Activated T-helper 2 cell treated with anti-CD3 and anti-CD28 coated beads, Interferon-gamma antibody, Interleukin-2, Interleukin-4, amounts not matched to agents 10 μg/mL and 5 μg/mL and 100 μg/mL, durations not matched to agents 14 hours and 24 hours and 36 hours (primary cell): ENCODE measurements around the gene FAM53C. TPM values are rescaled to one million over a fixed set of nuclear protein-coding genes. Genes with fewer than 3 reads are reported as not detected.
A peak's percentile ranks its signal among the peaks of the same experiment; 100 is the strongest.

Source experiments
- DNase-seq: peaks from one replicate; pipeline ENCODE4 v3.0.0; 2021; ENCODE audit warnings: low spot score
- H3K27ac Mint-ChIP-seq: one replicate; pipeline ENCODE4 v1.8.0; 2021; ENCODE audit warnings: mixed read lengths
- H3K27me3 Mint-ChIP-seq: one replicate; pipeline ENCODE4 v1.8.0; 2021; ENCODE audit warnings: low read depth, mixed read lengths
- H3K36me3 Mint-ChIP-seq: one replicate; pipeline ENCODE4 v1.8.0; 2021; ENCODE audit warnings: low read depth, mixed read lengths
- H3K4me1 Mint-ChIP-seq: one replicate; pipeline ENCODE4 v1.8.0; 2021; ENCODE audit warnings: low read depth, mixed read lengths
- H3K4me3 Mint-ChIP-seq: one replicate; pipeline ENCODE4 v1.8.0; 2021; ENCODE audit warnings: low read depth, mild to moderate bottlenecking, moderate library complexity, mixed read lengths
- H3K9me3 Mint-ChIP-seq: one replicate; pipeline ENCODE4 v1.8.0; 2021; ENCODE audit warnings: mixed read lengths
- intact Hi-C: fragments of 100-400 bp; cut with micrococcal nuclease; formaldehyde crosslinking; loops from one replicate; pipeline ENCODE4 v1.15.1; 2023
- total RNA-seq: library from RNA; stranded (reverse); gene quantifications from 2 replicates; pipeline ENCODE4 v1.2.3, GENCODE V29; 2022

Gene FAM53C
- total RNA-seq, 1 donor from 2014 or later, result 26.1 TPM

DNA sequence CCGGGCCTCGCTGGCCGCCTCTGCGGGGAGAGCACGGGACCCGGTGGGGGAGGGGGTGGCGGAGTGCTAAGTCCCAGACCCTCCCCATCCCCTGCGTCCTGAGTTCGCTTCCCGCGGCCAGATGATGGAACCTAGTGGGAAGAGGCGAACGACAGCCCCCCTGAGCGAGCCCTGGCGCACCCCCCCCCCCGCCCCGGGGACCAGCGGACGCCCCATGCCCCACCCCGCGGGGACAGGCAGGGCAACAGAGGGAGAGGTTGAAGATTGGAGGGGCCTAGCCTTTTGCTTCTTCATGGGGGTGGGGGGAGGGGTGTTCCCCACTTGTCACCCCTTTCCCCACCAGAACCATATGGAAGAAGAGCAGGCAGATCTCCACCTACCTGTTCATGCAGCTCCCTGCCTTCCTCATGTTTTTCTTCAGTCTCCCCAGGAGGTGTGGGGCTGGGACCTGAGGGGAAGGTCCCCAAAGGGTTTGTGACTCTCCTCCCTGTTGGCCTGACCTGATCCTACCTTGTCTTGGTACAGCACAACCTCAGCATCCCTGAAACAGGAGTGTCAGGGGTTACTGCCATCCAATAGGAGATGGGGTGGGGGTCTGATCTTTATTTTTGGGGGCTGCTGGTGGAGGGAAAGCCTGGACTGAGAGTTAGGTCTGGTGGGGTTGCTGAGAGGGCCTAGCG lies 485 bp downstream of the FAM53C start:
- no peak for DNase-seq
- H3K36me3 Mint-ChIP-seq, result peaks cover 19% of the 10 kb centered on the region
- H3K9me3 Mint-ChIP-seq, result no peaks in the 10 kb centered on the region
- no peaks in the 10 kb centered on the region for H3K27me3 Mint-ChIP-seq
- peaks cover 36% of the 10 kb centered on the region for H3K4me1 Mint-ChIP-seq
- intact Hi-C loops, result loop anchor here (1.0 to 10.0 kb wide), 5 partner anchors 14 to 956 kb away; partner anchors contain the start of genes CDC23, EGR1, FAM13B and KDM3B
- H3K27ac Mint-ChIP-seq, result peak overlapping the region; percentile 80
- H3K4me3 Mint-ChIP-seq, result peak overlapping the region; percentile 91

DNA sequence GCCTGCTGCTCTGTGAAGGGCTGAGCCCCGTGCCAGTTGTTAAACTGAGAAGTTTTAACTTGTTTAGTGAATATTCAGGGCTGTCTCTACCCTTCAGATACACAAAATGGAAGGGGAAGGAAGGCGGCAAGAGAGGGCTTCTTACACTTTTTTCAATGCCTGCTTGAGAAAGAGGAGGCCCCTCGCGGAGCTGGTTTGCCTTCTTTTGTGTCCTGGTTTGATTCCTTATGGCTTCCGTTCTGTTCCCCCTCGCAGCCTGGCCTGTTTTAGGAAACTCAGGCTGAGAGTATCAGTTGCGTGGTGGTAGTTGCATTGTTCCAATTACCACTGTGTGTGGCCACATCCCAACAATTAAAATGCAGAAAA lies 1.0 kb downstream of the FAM53C start:
- Mint-ChIP-seq H3K9me3 (no peaks in the 10 kb centered on the region), H3K4me3 (peak overlapping the region; percentile 91), H3K27ac (peak overlapping the region; percentile 80), H3K4me1 (peaks cover 36% of the 10 kb centered on the region), H3K36me3 (peaks cover 24% of the 10 kb centered on the region), H3K27me3 (no peaks in the 10 kb centered on the region)
- intact Hi-C loops, result loop anchor here (1.0 to 10.0 kb wide), 4 partner anchors 13 to 956 kb away; partner anchors contain the start of genes EGR1, FAM13B, KDM3B and MATR3
- no peak for DNase-seq

DNA sequence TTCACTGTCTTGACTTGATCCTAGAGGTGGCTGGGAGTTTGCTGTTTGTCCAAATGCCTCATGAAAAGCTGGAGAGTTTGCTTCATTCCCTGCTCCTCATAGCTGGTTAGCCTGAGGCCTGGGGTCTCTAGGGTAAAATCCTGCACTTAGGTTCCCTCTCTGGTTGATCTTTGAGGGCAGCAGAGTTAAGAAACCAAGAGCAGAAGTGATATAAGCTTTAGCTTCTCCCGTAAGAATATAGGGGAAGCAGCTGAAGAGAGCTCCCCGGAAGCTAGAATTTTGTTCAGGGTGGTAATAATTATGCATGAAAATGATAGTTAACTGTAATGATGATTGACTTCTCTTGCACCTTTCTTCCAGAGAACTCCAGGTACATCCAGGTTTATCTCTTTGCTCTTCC lies 1.4 kb downstream of the FAM53C start:
- intact Hi-C loops, result loop anchor here (1.0 to 10.0 kb wide), 4 partner anchors 13 to 955 kb away; partner anchors contain the start of genes EGR1, FAM13B, KDM3B and MATR3
- Mint-ChIP-seq H3K27ac (peak overlapping the region; percentile 80), H3K4me1 (peaks cover 36% of the 10 kb centered on the region), H3K4me3 (peak overlapping the region; percentile 91), H3K9me3 (no peaks in the 10 kb centered on the region), H3K36me3 (peaks cover 28% of the 10 kb centered on the region), H3K27me3 (no peaks in the 10 kb centered on the region)
- no peak for DNase-seq

DNA sequence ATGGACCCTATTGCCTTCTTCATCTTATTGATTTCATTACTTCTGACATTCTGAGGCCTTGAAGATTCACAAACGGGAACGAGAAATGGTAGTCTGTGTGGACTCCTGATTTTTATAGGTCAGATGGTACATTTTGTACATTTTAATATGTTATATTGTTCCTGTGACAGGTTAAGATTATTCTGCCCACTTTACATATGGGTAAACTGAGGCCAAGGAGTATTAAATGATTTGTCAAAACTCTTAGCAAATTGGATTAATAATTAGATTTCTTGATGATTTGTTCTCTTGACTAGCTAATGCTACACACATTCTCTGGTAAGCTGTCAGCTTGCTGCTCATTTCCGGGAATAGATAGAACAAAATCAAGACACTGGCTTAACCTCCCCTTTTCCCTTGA lies 1.9 kb downstream of the FAM53C start:
- Mint-ChIP-seq H3K27ac (no peak overlapping the region), H3K4me3 (peak overlapping the region; percentile 91), H3K4me1 (peaks cover 36% of the 10 kb centered on the region), H3K27me3 (no peaks in the 10 kb centered on the region), H3K36me3 (peaks cover 34% of the 10 kb centered on the region), H3K9me3 (no peaks in the 10 kb centered on the region)
- intact Hi-C loops, result no loop called here
- no peak for DNase-seq

DNA sequence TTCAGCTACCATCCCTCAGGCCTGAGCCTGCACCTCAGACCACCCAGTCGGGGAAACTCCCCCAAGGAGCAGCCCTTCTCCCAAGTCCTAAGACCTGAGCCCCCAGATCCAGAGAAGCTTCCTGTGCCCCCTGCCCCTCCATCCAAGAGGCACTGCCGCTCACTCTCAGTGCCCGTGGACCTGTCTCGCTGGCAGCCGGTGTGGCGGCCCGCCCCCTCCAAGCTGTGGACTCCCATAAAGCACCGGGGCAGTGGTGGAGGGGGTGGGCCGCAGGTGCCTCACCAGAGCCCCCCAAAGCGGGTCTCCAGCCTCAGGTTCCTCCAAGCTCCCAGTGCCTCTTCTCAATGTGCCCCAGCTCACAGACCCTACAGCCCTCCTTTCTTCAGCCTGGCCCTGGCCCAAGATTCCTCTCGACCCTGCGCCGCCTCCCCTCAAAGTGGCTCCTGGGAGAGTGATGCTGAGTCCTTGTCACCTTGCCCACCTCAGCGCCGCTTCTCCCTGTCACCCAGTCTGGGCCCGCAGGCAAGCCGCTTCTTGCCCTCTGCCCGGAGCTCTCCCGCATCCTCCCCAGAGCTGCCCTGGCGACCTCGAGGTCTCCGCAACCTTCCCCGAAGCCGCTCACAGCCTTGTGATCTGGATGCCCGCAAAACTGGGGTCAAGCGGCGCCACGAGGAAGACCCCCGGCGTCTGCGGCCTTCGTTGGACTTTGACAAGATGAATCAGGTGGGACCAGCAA lies 7.0 kb downstream of the FAM53C start:
- intact Hi-C loops, result no loop called here
- peaks cover 62% of the 10 kb centered on the region for H3K36me3 Mint-ChIP-seq

DNA sequence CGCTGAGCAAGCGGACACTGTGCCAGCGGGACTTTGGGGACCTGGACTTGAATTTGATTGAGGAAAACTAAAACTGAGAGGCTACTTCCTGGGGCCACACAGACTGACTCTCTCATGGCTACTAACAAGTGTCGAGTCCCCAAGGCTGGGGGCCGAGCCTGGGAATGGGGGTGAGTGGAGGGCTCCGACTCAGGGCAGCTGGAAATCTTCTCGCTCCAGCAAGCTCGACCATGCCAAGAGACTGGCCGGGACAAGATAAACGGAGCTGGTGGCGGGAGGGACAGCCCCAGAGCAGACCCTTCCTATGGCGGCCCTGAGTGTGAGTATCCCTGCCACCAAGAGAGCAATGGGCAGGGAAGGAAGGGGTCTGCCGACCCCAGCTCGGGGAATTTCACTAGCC lies 8.8 kb downstream of the FAM53C start:
- Mint-ChIP-seq H3K4me3 (no peak overlapping the region), H3K4me1 (peaks cover 8% of the 10 kb centered on the region), H3K36me3 (peaks cover 61% of the 10 kb centered on the region), H3K9me3 (peaks cover 3% of the 10 kb centered on the region), H3K27ac (no peak overlapping the region), H3K27me3 (no peaks in the 10 kb centered on the region)
- DNase-seq, result no peak
- intact Hi-C loops, result no loop called here

More for the DNA sequence above, 7.0 kb downstream of the FAM53C start:
- no peak for DNase-seq
- Mint-ChIP-seq H3K27me3 (no peaks in the 10 kb centered on the region), H3K4me3 (no peak overlapping the region), H3K27ac (no peak overlapping the region), H3K4me1 (peaks cover 16% of the 10 kb centered on the region), H3K9me3 (no peaks in the 10 kb centered on the region)

DNA sequence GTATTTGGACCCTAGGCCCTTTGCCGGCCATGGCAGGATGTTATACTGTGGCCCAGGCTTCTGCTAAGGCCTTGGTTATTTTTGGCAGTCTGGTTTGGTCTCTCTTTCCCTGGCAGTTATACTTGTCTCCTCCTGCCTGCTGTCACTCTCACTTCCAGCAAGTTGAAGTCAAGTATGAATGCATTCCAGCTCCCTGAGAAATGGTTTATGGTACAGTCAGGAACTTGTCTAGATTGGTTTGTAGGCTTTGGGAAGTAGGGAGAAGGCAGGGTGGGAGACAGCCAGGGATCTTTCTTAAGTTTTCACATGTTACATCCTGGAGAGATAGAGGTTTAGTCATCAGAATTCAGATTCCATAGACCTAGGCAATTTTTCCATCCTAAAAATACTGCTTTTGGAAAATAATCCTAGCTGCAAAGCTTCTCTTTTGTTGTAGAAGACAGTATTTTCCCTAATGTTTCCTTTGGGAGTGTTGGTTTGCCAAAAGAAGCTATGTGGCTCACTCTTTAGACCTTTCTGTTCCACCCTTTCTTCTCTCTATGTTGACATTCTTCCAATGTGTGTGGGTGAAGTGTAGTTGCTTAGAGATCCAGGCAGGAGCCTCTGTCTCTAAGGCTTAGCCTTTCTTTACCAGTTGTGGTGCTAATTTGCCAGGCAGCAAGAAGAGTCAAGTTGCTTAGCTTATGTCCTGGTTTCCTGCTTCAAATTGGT lies 11.9 kb downstream of the FAM53C start:
- H3K36me3 Mint-ChIP-seq, result peaks cover 48% of the 10 kb centered on the region
- H3K27ac Mint-ChIP-seq, result no peak overlapping the region
- peaks cover 24% of the 10 kb centered on the region for H3K4me1 Mint-ChIP-seq
- intact Hi-C loops, result loop anchor here (5.0 kb wide), 1 partner anchor 192 kb away; the partner anchor contains the start of gene ETF1
- no peaks in the 10 kb centered on the region for H3K27me3 Mint-ChIP-seq
- H3K9me3 Mint-ChIP-seq, result peaks cover 7% of the 10 kb centered on the region
- DNase-seq, result no peak
- no peak overlapping the region for H3K4me3 Mint-ChIP-seq

DNA sequence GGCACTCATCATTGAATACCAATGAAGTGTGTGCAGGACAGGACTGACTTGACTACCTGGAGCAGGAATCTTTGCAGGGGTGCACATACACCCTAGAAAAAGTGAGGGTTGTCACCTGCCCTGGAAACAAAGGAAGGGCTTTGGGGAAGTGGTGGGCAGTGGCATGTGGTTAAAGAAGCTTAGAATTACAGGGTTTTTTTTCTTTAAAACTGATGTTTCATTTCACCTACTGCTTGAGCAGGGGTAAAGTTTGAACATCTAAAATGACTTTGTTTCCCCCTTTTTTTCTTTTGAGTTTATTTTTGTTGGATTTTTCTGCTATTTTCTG lies 12.5 kb downstream of the FAM53C start:
- intact Hi-C loops, result loop anchor here (5.0 kb wide), 1 partner anchor 192 kb away; the partner anchor contains the start of gene ETF1
- H3K4me1 Mint-ChIP-seq, result peaks cover 29% of the 10 kb centered on the region
- H3K9me3 Mint-ChIP-seq, result peaks cover 7% of the 10 kb centered on the region
- H3K4me3 Mint-ChIP-seq, result no peak overlapping the region
- no peaks in the 10 kb centered on the region for H3K27me3 Mint-ChIP-seq
- peaks cover 47% of the 10 kb centered on the region for H3K36me3 Mint-ChIP-seq
- DNase-seq, result no peak
- no peak overlapping the region for H3K27ac Mint-ChIP-seq

DNA sequence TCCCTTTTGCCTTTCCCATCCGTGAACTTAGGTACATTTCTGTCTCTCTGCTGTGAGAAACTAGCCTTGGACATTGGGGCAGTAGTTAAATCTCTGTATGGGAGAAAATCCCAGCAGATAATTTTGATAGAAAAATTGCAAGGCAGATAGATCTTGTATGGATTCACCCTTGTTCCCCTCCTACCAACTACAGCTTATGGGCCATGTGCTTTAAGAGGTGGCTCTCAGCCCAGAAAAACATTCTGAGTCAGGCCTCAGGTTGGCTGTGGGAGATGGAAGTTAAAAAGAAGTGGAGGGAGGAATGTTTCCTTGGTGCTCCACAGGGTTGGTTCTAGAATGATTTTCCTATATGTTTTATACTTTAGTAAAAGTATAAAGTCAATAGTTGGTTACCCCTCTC lies 13.0 kb downstream of the FAM53C start:
- H3K9me3 Mint-ChIP-seq, result peaks cover 7% of the 10 kb centered on the region
- no peaks in the 10 kb centered on the region for H3K27me3 Mint-ChIP-seq
- DNase-seq, result no peak
- peaks cover 34% of the 10 kb centered on the region for H3K4me1 Mint-ChIP-seq
- intact Hi-C loops, result loop anchor here (5.0 kb wide), 1 partner anchor 191 kb away; the partner anchor contains the start of gene ETF1
- H3K4me3 Mint-ChIP-seq, result no peak overlapping the region
- peaks cover 44% of the 10 kb centered on the region for H3K36me3 Mint-ChIP-seq
- H3K27ac Mint-ChIP-seq, result no peak overlapping the region

DNA sequence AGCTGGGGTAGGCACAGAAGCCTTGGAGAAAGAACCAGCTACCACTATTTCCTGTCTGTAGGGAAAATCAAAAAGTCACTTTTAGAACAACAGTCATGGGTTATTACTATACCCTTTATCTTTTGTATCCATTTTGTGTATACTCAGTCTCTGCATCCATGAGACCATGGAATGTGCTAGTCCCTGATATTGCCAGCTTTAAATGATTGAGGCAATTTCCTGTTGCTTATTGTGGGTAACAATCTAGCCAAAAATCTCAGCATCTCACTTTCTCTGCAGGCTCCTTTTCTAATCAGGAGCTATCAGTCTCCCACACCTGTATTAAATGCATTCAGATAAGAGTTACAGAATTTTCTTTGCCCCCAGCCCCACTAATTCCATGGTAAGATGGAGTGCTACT lies 13.5 kb downstream of the FAM53C start:
- H3K4me1 Mint-ChIP-seq, result peaks cover 36% of the 10 kb centered on the region
- H3K27me3 Mint-ChIP-seq, result no peaks in the 10 kb centered on the region
- peaks cover 43% of the 10 kb centered on the region for H3K36me3 Mint-ChIP-seq
- H3K9me3 Mint-ChIP-seq, result peaks cover 7% of the 10 kb centered on the region
- DNase-seq, result no peak
- intact Hi-C loops, result loop anchor here (5.0 kb wide), 1 partner anchor 191 kb away; the partner anchor contains the start of gene ETF1
- H3K4me3 Mint-ChIP-seq, result peak overlapping the region; percentile 43
- H3K27ac Mint-ChIP-seq, result peak overlapping the region; percentile 27

DNA sequence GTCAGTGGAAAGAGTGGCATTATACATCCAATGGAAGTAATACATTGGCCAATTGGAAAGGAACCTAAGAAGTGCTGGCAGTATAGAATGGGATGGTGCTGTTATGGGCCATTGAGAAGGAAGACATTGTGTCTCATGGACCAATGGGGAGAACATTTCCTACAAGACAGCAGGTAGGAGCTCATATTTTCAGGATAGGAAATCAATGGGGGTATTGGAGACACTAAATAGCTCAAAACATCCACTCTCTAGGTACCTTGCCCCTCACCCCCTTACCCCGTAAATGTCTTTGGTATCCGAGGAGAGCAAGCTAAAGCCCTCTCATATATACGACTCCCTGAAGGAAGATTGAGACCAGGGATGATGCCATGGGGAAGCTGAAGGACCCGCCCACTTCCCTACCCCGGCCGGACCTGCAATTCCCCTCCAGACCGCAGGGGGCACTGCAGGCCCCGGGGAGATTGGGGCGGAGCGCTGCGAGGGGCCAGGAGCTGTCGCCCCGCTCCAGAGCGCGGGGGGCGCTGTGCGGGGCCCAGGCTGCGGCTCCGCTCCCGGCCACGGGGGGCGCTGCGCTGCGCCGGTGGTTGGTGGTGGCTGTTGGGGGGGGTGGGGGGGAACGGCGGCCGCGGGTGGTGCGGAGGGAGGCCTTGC lies 14.1 kb downstream of the FAM53C start, which contains the start of gene KDM3B:
Gene KDM3B, plus strand, starts transcription at position 615 of the 651 bp plus-strand sequence. CDS start 111 bp downstream, outside the sequence.
- peak within 1 kb of the TSS; percentile 94 for H3K27ac Mint-ChIP-seq
- peak within 1 kb of the TSS; percentile 97 for H3K4me3 Mint-ChIP-seq
- H3K4me1 Mint-ChIP-seq, result peaks cover 37% of the 10 kb centered on the region

More for the DNA sequence above, 14.1 kb downstream of the FAM53C start, which contains the start of gene KDM3B:
- no peaks in the 10 kb centered on the region for H3K27me3 Mint-ChIP-seq
- intact Hi-C loops, result loop anchor here (1.0 to 5.0 kb wide), 4 partner anchors 13 to 190 kb away; partner anchors contain the start of genes BRD8, EGR1 and ETF1
- H3K9me3 Mint-ChIP-seq, result peaks cover 7% of the 10 kb centered on the region
- peak; percentile 93 for DNase-seq
- H3K36me3 Mint-ChIP-seq, result peaks cover 36% of the 10 kb centered on the region
